Left ventricle myocardium inferior (tissue), 1 donor: ENCODE measurements around the gene BANF2. TPM values are rescaled to one million over a fixed set of nuclear protein-coding genes. Genes with fewer than 3 reads are reported as not detected.

ENCODE experiments used
- DNase-seq: peaks from one replicate; pipeline ENCODE4 v3.0.0-alpha.2; 2020
- H3K27ac ChIP-seq: fragments of 200-600 bp; replicated peaks from 2 replicates; pipeline ENCODE4 v1.8.0; 2021
- H3K27me3 ChIP-seq: fragments of 200-600 bp; 2 replicates; pipeline ENCODE4 v1.8.0; 2021; ENCODE audit warnings: low read depth
- H3K36me3 ChIP-seq: fragments of 200-600 bp; 2 replicates; pipeline ENCODE4 v1.8.0; 2021
- H3K4me1 ChIP-seq: fragments of 200-600 bp; 2 replicates; pipeline ENCODE4 v1.8.0; 2021
- H3K4me3 ChIP-seq: fragments of 200-600 bp; 2 replicates; pipeline ENCODE4 v1.8.0; 2021; ENCODE audit warnings: mild to moderate bottlenecking, moderate library complexity
- H3K9me3 ChIP-seq: fragments of 200-600 bp; replicated peaks from 2 replicates; pipeline ENCODE4 v1.8.0; 2021
- CTCF ChIP-seq: fragments of 200-600 bp; IDR thresholded peaks from 2 replicates; pipeline ENCODE4 v1.8.0; 2021; ENCODE audit warnings: antibody characterized with exemption, mild to moderate bottlenecking, borderline replicate concordance
- intact Hi-C: fragments of 100-400 bp; cut with micrococcal nuclease; formaldehyde crosslinking; loops from one replicate; pipeline ENCODE4 v1.11.0; 2022
- total RNA-seq: library from RNA; stranded (reverse); fragmentation: NEBNext Ultra II Directional; extraction: Animal tissue kit (Norgen Biotek cat#: 25700); gene quantifications from one replicate; pipeline ENCODE4 v1.2.1, GENCODE V29; 2021
- donor health status: DM: no; HTN: yes; CAD: no; lungs with severe emphysema.

The BANF2 gene
- total RNA-seq, 1 donor from 2014 or later = not detected

GRCh38 chr20:17783671-17784070, 83.9 kb downstream of the BANF2 start:
- Histone ChIP-seq H3K4me1 (peaks cover 9% of the 10 kb centered on the region), H3K4me3 (no peak overlapping the region), H3K9me3 (no peaks in the 10 kb centered on the region), H3K36me3 (no peaks in the 10 kb centered on the region), H3K27ac (no peak overlapping the region), H3K27me3 (no peaks in the 10 kb centered on the region)
- no peak for DNase-seq
- no peak for TF ChIP-seq CTCF
- intact Hi-C loops = no loop called here

- no peaks in the 10 kb centered on the region for H3K27me3 ChIP-seq
- no peak for TF ChIP-seq CTCF
- no peaks in the 10 kb centered on the region for H3K36me3 ChIP-seq
- no peaks in the 10 kb centered on the region for H3K9me3 ChIP-seq
- DNase-seq = no peak
- H3K4me3 ChIP-seq = no peak overlapping the region
- intact Hi-C loops = no loop called here
- H3K27ac ChIP-seq = no peak overlapping the region
- H3K4me1 ChIP-seq = peaks cover 9% of the 10 kb centered on the region
Observed at GRCh38 chr20:17785007-17785406, 85.2 kb downstream of the BANF2 start.

Other genes with a start within 250 kb of the BANF2 start
- 0.66 TPM for gene BFSP1, start 168.6 kb upstream of the BANF2 start, total RNA-seq
- 635 TPM for gene DSTN, start 129.9 kb upstream of the BANF2 start, total RNA-seq
- gene RRBP1, start 17.7 kb upstream of the BANF2 start, total RNA-seq = 31.3 TPM